Peyer's patch (tissue), 4 donors: ENCODE results near the gene ADAM17. TPM values are rescaled to one million over a fixed set of nuclear protein-coding genes. Genes with fewer than 3 reads are reported as not detected.

Experiments used
- DNase-seq, 3 donors: peaks; one replicate each; pipeline ENCODE4 v3.0.0-alpha.2; 2017 to 2019
- H3K27ac ChIP-seq, 4 donors: fragments of 200-600 bp; sonication (generic); one replicate each; pipeline ENCODE4 v1.5.1; 2016 to 2019
- H3K27me3 ChIP-seq, 2 donors: fragments of 200-600 bp; sonication (generic); one replicate each; pipeline ENCODE4 v1.5.1; 2019
- H3K36me3 ChIP-seq, 3 donors: fragments of 200-600 bp; sonication (generic); one replicate each; pipeline ENCODE4 v1.5.1; 2016 to 2019
- H3K4me1 ChIP-seq, 4 donors: fragments of 200-600 bp; sonication (generic); one replicate each; pipeline ENCODE4 v1.5.1; 2016 to 2019
- H3K4me3 ChIP-seq, 4 donors: fragments of 200-600 bp; sonication (generic); 1 replicate in 3 of 4; 2 replicates in 1 of 4; pipeline ENCODE4 v1.5.1; 2016 to 2019; ENCODE audit warnings: mild to moderate bottlenecking in 1 of 4
- H3K9me3 ChIP-seq, 4 donors: fragments of 200-600 bp; sonication (generic); one replicate each; pipeline ENCODE4 v1.5.1; 2016 to 2019; ENCODE audit warnings: mild to moderate bottlenecking in 1 of 4
- POLR2A ChIP-seq, 2 donors: fragments of 450-650 bp; IDR thresholded peaks; one replicate each; pipeline ENCODE4 v1.5.1; 2017; ENCODE audit warnings: antibody characterized with exemption in 2 of 2, mild to moderate bottlenecking in 2 of 2, moderate library complexity in 2 of 2
- total RNA-seq, 4 donors: library from RNA; depleted of rRNA; stranded (reverse); fragments of >200 nt; gene quantifications; one replicate each; pipeline ENCODE4 v1.1.0, GENCODE V29; 2016
- TF ChIP-seq, protein P1 (sequence below), 6 experiments: fragments of 450-650 bp in 4 of 6; fragments of 200-600 bp in 2 of 6; sonication (generic) in 1 of 6; IDR thresholded peaks; one replicate each; pipeline ENCODE4 v1.5.1; 2017 to 2019; ENCODE audit warnings: antibody characterized with exemption in 6 of 6, mild to moderate bottlenecking in 3 of 6, moderate library complexity in 1 of 6

Gene ADAM17
- total RNA-seq, 4 donors from 2014 or later: 10.5 to 45.4 (median 21.0) TPM

DNA sequence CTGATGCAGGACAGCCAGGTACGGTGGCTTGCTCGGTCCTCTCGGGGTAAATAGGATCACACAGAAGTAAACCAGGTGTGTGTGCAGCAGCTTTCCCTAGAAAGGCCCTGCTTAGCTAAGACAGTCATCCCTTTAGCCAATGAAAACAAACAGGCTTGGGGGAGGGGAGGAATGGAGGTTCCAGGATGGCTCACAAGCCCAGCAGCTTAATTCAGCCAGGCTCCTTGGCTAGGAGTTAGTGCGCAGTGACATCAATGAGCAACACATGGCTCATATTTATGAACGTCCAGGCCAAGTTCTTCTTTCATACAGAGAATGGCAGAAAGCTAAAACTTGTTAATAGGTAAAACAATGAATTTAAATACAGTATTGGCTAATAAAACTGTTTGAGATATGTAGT, 71.1 kb downstream of the ADAM17 start:
- H3K4me3 ChIP-seq: no peak overlapping the region
- H3K9me3 ChIP-seq: no peaks in the 10 kb centered on the region
- no peak for DNase-seq
- TF ChIP-seq POLR2A (IDR thresholded peaks at IDR 0.05): no peak
- TF ChIP-seq, protein P1, sequence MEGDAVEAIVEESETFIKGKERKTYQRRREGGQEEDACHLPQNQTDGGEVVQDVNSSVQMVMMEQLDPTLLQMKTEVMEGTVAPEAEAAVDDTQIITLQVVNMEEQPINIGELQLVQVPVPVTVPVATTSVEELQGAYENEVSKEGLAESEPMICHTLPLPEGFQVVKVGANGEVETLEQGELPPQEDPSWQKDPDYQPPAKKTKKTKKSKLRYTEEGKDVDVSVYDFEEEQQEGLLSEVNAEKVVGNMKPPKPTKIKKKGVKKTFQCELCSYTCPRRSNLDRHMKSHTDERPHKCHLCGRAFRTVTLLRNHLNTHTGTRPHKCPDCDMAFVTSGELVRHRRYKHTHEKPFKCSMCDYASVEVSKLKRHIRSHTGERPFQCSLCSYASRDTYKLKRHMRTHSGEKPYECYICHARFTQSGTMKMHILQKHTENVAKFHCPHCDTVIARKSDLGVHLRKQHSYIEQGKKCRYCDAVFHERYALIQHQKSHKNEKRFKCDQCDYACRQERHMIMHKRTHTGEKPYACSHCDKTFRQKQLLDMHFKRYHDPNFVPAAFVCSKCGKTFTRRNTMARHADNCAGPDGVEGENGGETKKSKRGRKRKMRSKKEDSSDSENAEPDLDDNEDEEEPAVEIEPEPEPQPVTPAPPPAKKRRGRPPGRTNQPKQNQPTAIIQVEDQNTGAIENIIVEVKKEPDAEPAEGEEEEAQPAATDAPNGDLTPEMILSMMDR (IDR thresholded peaks at IDR 0.05): no peak
- H3K4me1 ChIP-seq: no peaks in the 10 kb centered on the region
- peaks cover 0 to 95% (median 0%) of the 10 kb centered on the region in 3 donors for H3K36me3 ChIP-seq
- H3K27ac ChIP-seq: no peak overlapping the region
- no peaks in the 10 kb centered on the region for H3K27me3 ChIP-seq

DNA sequence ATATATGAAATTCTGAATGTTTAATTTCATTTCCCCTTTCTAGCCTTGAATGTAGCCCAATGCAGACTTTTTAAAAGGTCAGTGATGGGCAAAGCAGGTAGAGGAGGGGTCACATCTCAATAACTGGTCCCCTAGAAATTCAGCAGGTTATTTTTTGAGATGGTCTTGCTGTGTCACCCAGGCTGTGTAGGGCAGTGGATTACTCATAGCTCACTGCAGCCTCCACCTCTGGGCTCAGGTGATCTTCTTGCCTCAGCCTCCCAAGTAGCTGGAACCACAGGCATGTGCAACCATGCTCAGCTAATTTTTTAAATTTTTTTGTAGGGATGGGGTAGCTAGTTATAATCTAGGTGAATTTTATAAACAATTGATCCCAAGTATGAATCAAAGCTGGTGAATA, 72.5 kb downstream of the ADAM17 start:
- H3K4me3 ChIP-seq: no peak overlapping the region
- H3K27me3 ChIP-seq: no peaks in the 10 kb centered on the region
- H3K9me3 ChIP-seq: no peaks in the 10 kb centered on the region
- TF ChIP-seq POLR2A (IDR thresholded peaks at IDR 0.05): no peak
- TF ChIP-seq, protein P1 (IDR thresholded peaks at IDR 0.05): no peak
- H3K4me1 ChIP-seq: no peaks in the 10 kb centered on the region
- no peak overlapping the region for H3K27ac ChIP-seq
- peaks cover 0 to 90% (median 0%) of the 10 kb centered on the region in 3 donors for H3K36me3 ChIP-seq
- no peak for DNase-seq

DNA sequence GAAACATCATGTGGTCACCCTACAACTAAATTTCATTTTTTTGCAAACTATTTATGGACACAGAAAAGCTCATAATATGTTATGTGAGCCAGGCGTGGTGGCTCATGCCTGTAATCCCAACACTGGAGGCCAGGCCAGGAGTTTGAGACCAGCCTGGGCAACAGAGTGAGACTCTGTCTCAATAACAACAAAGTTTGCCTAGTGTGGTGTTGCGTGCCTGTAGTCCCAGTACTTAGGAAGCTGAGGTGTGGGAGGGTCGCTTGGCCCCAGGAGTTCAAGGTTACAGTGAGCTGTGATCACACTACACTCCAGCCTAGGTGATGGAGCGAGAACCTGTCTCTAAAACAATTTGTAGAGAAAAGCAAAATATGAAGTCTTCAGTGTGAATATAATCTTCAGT, 75.5 kb downstream of the ADAM17 start:
- no peak for TF ChIP-seq POLR2A (IDR thresholded peaks at IDR 0.05)
- Histone ChIP-seq H3K36me3 (peaks cover 0 to 67% (median 0%) of the 10 kb centered on the region in 3 donors), H3K27ac (no peak overlapping the region), H3K4me3 (no peak overlapping the region), H3K4me1 (peaks cover 0 to 16% (median 5%) of the 10 kb centered on the region in 4 donors), H3K27me3 (no peaks in the 10 kb centered on the region), H3K9me3 (no peaks in the 10 kb centered on the region)
- no peak for DNase-seq

DNA sequence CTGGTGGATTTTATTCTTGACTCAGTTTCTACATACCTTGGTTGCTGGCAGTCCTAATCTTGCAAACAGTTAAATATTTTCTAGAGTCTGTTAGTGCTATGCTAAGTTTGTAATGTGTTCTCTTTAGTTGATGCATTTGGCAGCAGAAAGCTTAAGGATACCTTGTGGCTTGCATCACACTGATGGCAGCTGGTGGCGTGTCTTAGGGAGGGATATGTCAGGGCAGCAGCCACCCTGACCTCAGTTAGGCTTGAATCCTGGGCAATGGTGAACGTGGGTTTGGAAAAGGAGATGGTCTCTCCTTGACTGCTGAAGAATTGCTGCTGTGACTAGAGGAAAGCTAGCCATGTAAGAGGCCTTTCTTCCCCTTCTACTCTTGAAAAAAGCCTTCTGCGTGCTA, 77.1 kb downstream of the ADAM17 start:
- no peaks in the 10 kb centered on the region for H3K9me3 ChIP-seq
- H3K4me3 ChIP-seq: no peak overlapping the region
- TF ChIP-seq, protein P1 (IDR thresholded peaks at IDR 0.05): no peak
- TF ChIP-seq POLR2A (IDR thresholded peaks at IDR 0.05): no peak
- peaks cover 0 to 51% (median 0%) of the 10 kb centered on the region in 3 donors for H3K36me3 ChIP-seq
- no peak for DNase-seq
- H3K4me1 ChIP-seq: peaks cover 0 to 16% (median 5%) of the 10 kb centered on the region in 4 donors
- H3K27ac ChIP-seq: no peak overlapping the region
- no peaks in the 10 kb centered on the region for H3K27me3 ChIP-seq

DNA sequence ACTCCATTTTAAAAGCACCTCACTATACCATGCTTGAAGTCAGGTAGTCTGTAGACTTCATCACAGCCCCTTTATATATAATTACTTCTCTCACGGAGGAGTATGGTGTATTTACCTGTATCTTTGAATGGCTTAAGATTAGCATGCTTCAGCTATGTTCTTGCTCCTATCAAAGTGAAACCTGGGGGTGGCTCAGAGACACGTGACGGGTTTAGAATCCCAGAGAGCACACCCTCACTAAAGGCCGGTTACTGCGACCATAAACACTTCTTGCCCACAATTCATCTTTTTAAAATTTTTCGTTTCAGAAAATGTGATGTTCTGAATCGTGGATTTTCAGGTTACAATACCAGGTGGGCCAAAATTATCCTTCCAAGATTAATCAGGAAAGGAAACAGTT, 77.7 kb downstream of the ADAM17 start:
- H3K9me3 ChIP-seq: no peaks in the 10 kb centered on the region
- TF ChIP-seq, protein P1 (IDR thresholded peaks at IDR 0.05): no peak
- TF ChIP-seq POLR2A (IDR thresholded peaks at IDR 0.05): no peak
- peaks cover 0 to 45% (median 0%) of the 10 kb centered on the region in 3 donors for H3K36me3 ChIP-seq

DNA sequence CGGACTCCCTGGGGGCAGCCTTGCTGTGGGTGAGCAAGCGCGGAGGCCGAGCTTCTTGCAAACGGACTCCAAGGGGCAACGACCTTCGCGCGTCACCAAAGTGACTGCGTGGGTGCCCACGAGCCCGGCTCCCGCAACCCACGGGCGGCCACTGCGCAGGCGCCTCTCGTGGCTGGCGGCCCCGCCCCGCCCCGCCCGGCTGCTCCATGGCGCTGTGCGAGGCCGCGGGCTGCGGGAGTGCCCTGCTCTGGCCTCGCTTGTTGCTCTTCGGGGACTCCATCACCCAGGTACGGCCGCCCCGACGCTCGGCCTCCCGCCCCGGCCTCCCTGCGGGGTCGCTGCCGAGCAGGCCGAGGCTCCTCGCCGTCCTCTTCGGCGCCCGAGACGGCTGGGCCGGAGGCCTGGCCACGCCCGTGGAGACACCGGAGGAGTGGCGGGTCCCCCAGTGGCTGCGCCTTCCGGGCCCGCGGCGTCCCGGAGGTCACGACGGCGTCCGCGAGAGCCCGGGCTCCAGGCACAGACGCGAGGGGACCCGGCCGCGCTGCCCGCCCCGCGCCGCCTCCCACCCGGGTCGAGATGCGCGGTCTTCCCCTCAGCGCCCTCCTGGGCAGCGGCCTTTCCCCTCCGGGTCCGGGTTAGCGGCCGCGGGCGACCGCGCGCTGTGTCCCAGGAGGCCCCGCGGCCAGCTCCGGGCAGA, 81.1 kb downstream of the ADAM17 start, which contains the start of gene IAH1:
IAH1 (plus strand) TSS at position 191 of the 697 bp plus-strand sequence; CDS start at position 207, 16 bp downstream.
- TF ChIP-seq, protein P1 (IDR thresholded peaks at IDR 0.05): peak in 2 of 6 experiments; percentile 3 to 11
- peak; percentile 53 to 60 for TF ChIP-seq POLR2A (IDR thresholded peaks at IDR 0.05)
- DNase-seq: peak; percentile 69 to 84 (median 84)
- Histone ChIP-seq H3K4me1 (peaks cover 0 to 16% (median 5%) of the 10 kb centered on the region in 4 donors), H3K9me3 (no peaks in the 10 kb centered on the region), H3K27me3 (no peaks in the 10 kb centered on the region), H3K27ac (peak within 1 kb of the TSS; percentile 77 to 89 (median 84)), H3K36me3 (peaks cover 0 to 18% (median 0%) of the 10 kb centered on the region in 3 donors), H3K4me3 (peak within 1 kb of the TSS; percentile 64 to 86 (median 74))

More for the DNA sequence above, 77.7 kb downstream of the ADAM17 start:
- H3K4me1 ChIP-seq: peaks cover 0 to 16% (median 5%) of the 10 kb centered on the region in 4 donors
- H3K27ac ChIP-seq: no peak overlapping the region
- no peak overlapping the region for H3K4me3 ChIP-seq
- DNase-seq: no peak
- H3K27me3 ChIP-seq: no peaks in the 10 kb centered on the region
